Vagina (tissue), 2 donors: ENCODE data around the gene ERMAP. TPM values are rescaled to one million over a fixed set of nuclear protein-coding genes. Genes with fewer than 3 reads are reported as not detected.
"Not testable (repeated sequence)": the region's sequence is repeated elsewhere in the genome, so short reads cannot be mapped to it uniquely, and the experiment has no call there.

ENCODE experiments used
- DNase-seq, 2 donors: peaks; one replicate each; pipeline ENCODE4 v3.0.0-alpha.2; 2017; ENCODE audit errors: extremely low spot score in 2 of 2
- H3K27ac ChIP-seq: fragments of 200-600 bp; sonication (generic); one replicate; pipeline ENCODE4 v1.5.1; 2019
- H3K27me3 ChIP-seq: fragments of 200-600 bp; sonication (generic); one replicate; pipeline ENCODE4 v1.5.1; 2019
- H3K36me3 ChIP-seq, 2 donors: fragments of 200-600 bp; sonication (generic); one replicate each; pipeline ENCODE4 v1.5.1; 2017 to 2019
- H3K4me1 ChIP-seq: fragments of 200-600 bp; sonication (generic); one replicate; pipeline ENCODE4 v1.5.1; 2019
- H3K4me3 ChIP-seq, 2 donors: fragments of 200-600 bp; sonication (generic); 1 replicate in 1 of 2; 2 replicates in 1 of 2; pipeline ENCODE4 v1.5.1; 2016 to 2019
- H3K9me3 ChIP-seq: fragments of 200-600 bp; sonication (generic); one replicate; pipeline ENCODE4 v1.5.1; 2019
- POLR2A ChIP-seq, 2 donors: fragments of 450-650 bp; IDR thresholded peaks; one replicate each; pipeline ENCODE4 v1.6.1; 2017; ENCODE audit warnings: antibody characterized with exemption in 2 of 2, mild to moderate bottlenecking in 2 of 2, moderate library complexity in 2 of 2
- POLR2AphosphoS5 ChIP-seq, 2 donors: sonication (generic); formaldehyde crosslinking; IDR thresholded peaks; one replicate each; pipeline ENCODE4 v1.9.0; 2017; ENCODE audit warnings: antibody characterized with exemption in 2 of 2, mild to moderate bottlenecking in 2 of 2, low read depth in 1 of 2; ENCODE audit not compliant: insufficient read depth in 1 of 2
- intact Hi-C: fragments of 100-400 bp; cut with DNase I; formaldehyde crosslinking; loops from one replicate; pipeline ENCODE4 v1.15.1; 2023
- total RNA-seq: library from RNA; depleted of rRNA; stranded (reverse); fragments of >200 nt; gene quantifications from one replicate; pipeline ENCODE4 v1.2.3, GENCODE V29; 2016
- TF ChIP-seq, protein P1 (sequence below), 3 experiments: fragments of 450-650 bp in 2 of 3; fragments of 200-600 bp in 1 of 3; sonication (generic) in 1 of 3; IDR thresholded peaks; one replicate each; pipeline ENCODE4 v1.5.1; 2017 to 2019; ENCODE audit warnings: antibody characterized with exemption in 3 of 3, mild to moderate bottlenecking in 2 of 3, moderate library complexity in 2 of 3

The ERMAP gene
- total RNA-seq, 1 donor from 2014 or later = 9.3 TPM

DNA sequence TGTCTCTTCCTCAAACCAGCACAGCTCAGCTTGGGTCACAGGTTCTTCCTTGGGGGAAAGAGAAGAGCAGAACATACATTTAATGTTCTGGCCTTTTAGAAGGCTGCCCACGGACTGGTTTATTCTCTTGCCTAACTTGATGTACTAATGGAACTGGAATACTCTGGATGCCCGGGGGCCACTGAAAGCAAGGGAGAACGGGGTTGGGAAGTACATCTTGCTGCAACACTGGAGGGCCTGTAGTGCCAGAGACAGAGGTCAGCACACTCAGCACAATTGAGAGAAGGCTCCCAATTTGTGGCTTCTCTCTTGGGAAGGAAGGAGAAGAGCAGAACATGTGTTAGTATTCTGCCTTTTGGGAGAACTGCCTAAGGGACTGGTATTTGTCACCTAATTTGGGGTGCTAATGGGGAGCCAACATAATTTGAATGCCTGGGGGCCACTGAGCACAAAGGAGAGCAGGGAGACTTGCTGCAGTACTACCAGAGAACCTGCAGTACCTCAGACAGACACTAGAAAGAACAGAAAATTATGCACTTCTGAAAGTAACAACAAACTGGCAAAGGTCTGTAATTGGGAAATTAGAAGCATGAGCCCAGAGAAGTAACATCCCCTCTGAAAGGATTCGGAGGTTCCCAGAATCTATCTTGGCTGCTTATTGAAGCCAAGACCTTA is 43.6 kb downstream of the ERMAP start:
- TF ChIP-seq POLR2AphosphoS5 (IDR thresholded peaks at IDR 0.05; ENCODE audit: insufficient read depth in 1 of 2, low read depth in 1 of 2) (no peak), POLR2A (IDR thresholded peaks at IDR 0.05) (no peak)
- TF ChIP-seq, protein P1, sequence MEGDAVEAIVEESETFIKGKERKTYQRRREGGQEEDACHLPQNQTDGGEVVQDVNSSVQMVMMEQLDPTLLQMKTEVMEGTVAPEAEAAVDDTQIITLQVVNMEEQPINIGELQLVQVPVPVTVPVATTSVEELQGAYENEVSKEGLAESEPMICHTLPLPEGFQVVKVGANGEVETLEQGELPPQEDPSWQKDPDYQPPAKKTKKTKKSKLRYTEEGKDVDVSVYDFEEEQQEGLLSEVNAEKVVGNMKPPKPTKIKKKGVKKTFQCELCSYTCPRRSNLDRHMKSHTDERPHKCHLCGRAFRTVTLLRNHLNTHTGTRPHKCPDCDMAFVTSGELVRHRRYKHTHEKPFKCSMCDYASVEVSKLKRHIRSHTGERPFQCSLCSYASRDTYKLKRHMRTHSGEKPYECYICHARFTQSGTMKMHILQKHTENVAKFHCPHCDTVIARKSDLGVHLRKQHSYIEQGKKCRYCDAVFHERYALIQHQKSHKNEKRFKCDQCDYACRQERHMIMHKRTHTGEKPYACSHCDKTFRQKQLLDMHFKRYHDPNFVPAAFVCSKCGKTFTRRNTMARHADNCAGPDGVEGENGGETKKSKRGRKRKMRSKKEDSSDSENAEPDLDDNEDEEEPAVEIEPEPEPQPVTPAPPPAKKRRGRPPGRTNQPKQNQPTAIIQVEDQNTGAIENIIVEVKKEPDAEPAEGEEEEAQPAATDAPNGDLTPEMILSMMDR (IDR thresholded peaks at IDR 0.05) = no peak
- Histone ChIP-seq H3K36me3 (no peaks in the 10 kb centered on the region), H3K4me1 (no peaks in the 10 kb centered on the region), H3K27ac (no peak overlapping the region), H3K4me3 (no peak overlapping the region), H3K9me3 (no peaks in the 10 kb centered on the region), H3K27me3 (no peaks in the 10 kb centered on the region)
- intact Hi-C loops = no loop called here
- no peak for DNase-seq

DNA sequence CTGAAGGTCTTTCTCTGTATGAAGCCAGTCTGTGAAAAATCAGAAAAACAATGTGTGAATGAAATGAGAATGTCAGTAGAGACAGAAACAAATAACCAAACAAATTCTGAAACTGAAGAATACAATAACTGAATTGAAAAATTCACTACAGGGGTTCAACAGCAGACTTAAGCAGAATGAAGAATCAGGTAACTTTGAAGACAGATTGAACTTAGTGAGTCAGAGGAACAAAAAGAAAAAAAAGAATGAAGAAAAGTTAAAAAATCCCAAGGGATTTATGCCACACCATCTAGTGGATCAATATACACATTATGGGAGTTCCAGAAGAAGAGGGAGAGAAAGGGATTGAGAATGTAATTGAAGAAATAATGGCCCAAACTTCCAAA is 44.1 kb downstream of the ERMAP start:
- intact Hi-C loops = no loop called here
- Histone ChIP-seq H3K4me1 (no peaks in the 10 kb centered on the region), H3K4me3 (no peak overlapping the region), H3K9me3 (no peaks in the 10 kb centered on the region), H3K27me3 (no peaks in the 10 kb centered on the region), H3K36me3 (no peaks in the 10 kb centered on the region), H3K27ac (no peak overlapping the region)
- no peak for TF ChIP-seq POLR2A (IDR thresholded peaks at IDR 0.05)
- no peak for TF ChIP-seq POLR2AphosphoS5 (IDR thresholded peaks at IDR 0.05; ENCODE audit: insufficient read depth in 1 of 2, low read depth in 1 of 2)
- TF ChIP-seq, protein P1 (IDR thresholded peaks at IDR 0.05) = no peak
- no peak for DNase-seq

DNA sequence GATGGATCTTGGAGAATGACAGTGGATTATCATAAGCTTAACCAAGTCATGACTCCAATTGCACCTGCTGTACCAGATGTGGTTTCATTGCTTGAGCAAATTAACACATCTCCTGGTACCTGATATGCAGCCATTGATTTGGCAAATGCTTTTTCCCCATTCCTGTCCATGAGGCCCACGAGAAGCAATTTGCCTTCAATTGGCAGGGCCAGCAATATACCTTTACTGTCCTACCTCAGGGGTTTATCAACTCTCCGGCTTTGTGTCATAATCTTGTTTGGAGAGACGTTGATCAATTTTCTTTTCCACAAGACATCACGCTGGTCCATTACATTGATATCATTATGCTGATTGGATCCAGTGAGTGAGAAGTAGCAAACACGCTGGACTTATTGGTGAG is 49.6 kb downstream of the ERMAP start:
- no peaks in the 10 kb centered on the region for H3K4me1 ChIP-seq
- no peak overlapping the region for H3K4me3 ChIP-seq
- H3K36me3 ChIP-seq = no peaks in the 10 kb centered on the region
- TF ChIP-seq POLR2AphosphoS5 (IDR thresholded peaks at IDR 0.05; ENCODE audit: insufficient read depth in 1 of 2, low read depth in 1 of 2) = no peak
- TF ChIP-seq POLR2A (IDR thresholded peaks at IDR 0.05) = no peak
- TF ChIP-seq, protein P1 (IDR thresholded peaks at IDR 0.05) = no peak
- DNase-seq = no peak
- intact Hi-C loops = no loop called here
- H3K27me3 ChIP-seq = no peaks in the 10 kb centered on the region
- H3K27ac ChIP-seq = no peak overlapping the region
- H3K9me3 ChIP-seq = no peaks in the 10 kb centered on the region

DNA sequence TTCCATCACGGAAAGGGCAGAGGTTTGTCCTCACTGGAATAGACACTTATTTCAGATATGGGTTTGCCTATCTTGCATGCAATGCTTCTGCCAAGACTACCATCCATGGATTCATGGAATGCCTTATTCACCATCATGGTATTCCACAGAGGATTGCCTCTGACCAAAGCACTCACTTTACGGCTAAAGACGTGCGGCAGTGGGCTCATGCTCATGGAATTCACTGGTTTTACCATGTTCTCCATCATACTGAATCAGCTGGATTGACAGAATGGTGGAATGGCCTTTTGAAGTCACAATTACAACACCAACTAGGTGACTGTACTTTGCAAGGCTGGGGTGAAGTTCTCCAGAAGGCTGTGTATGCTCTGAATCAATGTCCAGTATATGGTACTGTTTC is 51.5 kb downstream of the ERMAP start:
- intact Hi-C loops, DNase-seq, H3K27ac ChIP-seq: not testable (repeated sequence)

DNA sequence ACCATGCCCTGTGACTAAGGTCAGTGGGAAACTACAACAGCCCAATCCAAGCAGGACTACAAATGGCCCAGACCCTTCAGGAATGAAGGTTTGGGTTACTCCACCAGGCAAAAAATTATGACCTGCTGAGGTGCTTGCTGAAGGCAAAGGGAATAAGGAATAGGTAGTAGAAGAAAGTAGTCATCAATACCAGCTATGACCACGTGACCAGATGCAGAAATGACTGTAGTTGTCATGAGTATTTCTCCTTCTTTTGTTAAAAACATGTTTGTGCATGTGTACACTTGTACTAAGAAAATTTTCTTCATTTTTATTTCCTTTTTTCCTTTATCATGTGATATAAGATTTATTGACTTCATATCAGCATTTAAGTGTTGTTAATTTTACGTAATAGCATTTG is 52.3 kb downstream of the ERMAP start:
- intact Hi-C loops, H3K27me3 ChIP-seq, H3K36me3 ChIP-seq, H3K4me3 ChIP-seq, H3K27ac ChIP-seq, H3K9me3 ChIP-seq, H3K4me1 ChIP-seq, DNase-seq: not testable (repeated sequence)

More for the DNA sequence above, 51.5 kb downstream of the ERMAP start:
- H3K9me3 ChIP-seq, H3K4me1 ChIP-seq, H3K27me3 ChIP-seq, H3K4me3 ChIP-seq, H3K36me3 ChIP-seq: not testable (repeated sequence)

DNA sequence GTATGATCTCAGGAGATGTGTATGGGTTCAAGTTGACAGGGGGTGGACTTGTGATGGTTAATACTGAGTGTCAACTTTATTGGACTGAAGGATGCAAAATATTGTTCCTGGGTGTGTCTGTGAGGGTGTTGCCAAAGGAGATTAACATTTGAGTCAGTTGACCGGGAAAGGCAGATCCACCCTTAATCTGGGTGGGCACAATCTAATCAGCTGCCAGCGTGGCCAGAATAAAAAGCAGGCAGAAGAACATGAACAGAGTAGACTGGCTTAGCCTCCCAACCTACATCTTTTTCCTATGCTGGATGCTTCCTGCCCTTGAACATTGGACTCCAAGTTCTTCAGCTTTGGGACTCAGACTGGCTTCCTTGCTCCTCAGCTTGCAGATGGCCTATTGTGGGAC is 52.8 kb downstream of the ERMAP start:
- H3K36me3 ChIP-seq, H3K27ac ChIP-seq, DNase-seq, H3K4me1 ChIP-seq, H3K27me3 ChIP-seq, H3K9me3 ChIP-seq, intact Hi-C loops, H3K4me3 ChIP-seq: not testable (repeated sequence)

DNA sequence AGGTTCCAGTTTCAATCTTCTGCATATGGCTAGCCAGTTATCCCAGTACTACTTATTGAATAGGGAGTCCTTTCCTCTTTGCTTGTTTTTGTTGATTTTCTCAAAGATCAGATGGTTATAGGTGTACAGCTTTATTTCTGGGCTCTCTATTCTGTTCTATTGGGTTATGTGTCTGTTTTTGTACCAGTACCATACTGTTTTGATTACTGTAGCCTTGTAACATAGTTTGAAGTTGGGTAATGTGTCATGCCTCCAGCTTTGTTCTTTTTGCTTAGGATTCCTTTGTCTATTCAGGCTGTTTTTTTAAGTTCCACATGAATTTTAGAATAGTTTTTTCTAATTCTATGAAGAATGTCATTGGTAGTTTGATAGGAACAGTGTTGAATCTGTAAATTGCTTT is 56.2 kb downstream of the ERMAP start:
- H3K27me3 ChIP-seq, intact Hi-C loops, H3K9me3 ChIP-seq: not testable (repeated sequence)

More for the DNA sequence above, 56.2 kb downstream of the ERMAP start:
- DNase-seq, H3K36me3 ChIP-seq, H3K4me3 ChIP-seq, H3K27ac ChIP-seq, H3K4me1 ChIP-seq: not testable (repeated sequence)
